ENCODE data around the gene ZMYND19.

The ZMYND19 gene

DNA sequence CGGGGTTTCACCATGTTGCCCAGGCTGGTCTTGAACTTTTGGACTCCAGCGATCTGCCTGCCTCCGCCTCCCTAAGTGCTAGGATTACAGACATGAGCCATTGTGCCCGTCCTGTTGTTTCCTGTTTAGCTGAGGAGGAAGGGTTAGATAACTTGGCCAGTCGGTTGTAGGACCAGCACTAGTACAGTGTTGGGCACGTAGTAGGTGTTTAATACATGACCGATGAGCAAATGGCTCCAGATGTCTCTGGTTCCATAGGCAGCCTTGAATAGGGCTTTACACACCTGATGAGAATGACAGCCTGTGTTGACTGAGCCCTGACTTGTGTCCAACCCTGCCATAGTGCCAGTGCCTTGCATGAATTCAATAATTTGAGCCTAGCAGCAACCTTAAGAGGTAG is 30.3 kb upstream of the ZMYND19 start:
- ChIA-PET POLR2A (no interaction called here), CTCF (interaction anchor here (0.8 to 1.9 kb wide), 7 partner anchors 9 to 169 kb away, joined by 3 to 7 read pairs (median 3); no protein-coding TSS in a partner anchor)
- no peak for TF ChIP-seq CTCF (IDR thresholded peaks at IDR 0.05; ENCODE audit: insufficient read depth, low read length, missing control alignments)
- DNase-seq (ENCODE audit: low read depth, low spot score), result no peak
- peak overlapping the region; percentile 78; the same call in 1 of the 2 replicates for H3K4me3 ChIP-seq (ENCODE audit: low read depth, low read length)

DNA sequence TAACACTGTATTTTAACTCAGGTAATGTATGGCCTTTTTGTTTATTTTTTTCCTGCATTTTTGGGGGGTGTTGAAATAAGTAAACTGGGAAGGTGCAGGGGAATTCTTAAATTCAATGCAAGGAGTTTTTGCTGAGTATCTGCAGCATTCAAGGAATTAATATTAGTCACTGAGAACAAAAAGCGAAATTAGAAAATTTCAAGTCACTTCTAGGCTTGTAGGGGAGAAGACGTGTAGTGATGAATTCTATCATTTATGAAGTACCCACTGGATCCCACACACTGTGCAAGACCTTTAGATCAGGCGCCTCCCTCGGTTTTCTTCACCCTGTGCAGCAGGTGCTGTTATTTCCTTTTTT is 29.7 kb upstream of the ZMYND19 start:
- H3K4me3 ChIP-seq (ENCODE audit: low read depth, low read length), result peak overlapping the region; percentile 78
- TF ChIP-seq CTCF (IDR thresholded peaks at IDR 0.05; ENCODE audit: insufficient read depth, low read length, missing control alignments), result no peak
- CTCF ChIA-PET, result interaction anchor here (0.8 to 1.3 kb wide), 5 partner anchors 10 to 71 kb away, joined by 3 to 7 read pairs (median 4); no protein-coding TSS in a partner anchor

GRCh38 chr9:137619240-137620047 is 29.1 kb upstream of the ZMYND19 start:
- H3K4me3 ChIP-seq (ENCODE audit: low read depth, low read length), result peak overlapping the region; percentile 78
- TF ChIP-seq CTCF (IDR thresholded peaks at IDR 0.05; ENCODE audit: insufficient read depth, low read length, missing control alignments), result no peak
- CTCF ChIA-PET, result interaction anchor here (0.8 to 1.2 kb wide), 6 partner anchors 17 to 71 kb away, joined by 3 to 4 read pairs (median 3); no protein-coding TSS in a partner anchor
- DNase-seq (ENCODE audit: low read depth, low spot score), result no peak
- POLR2A ChIA-PET, result interaction anchor here (1.1 to 1.6 kb wide), 3 partner anchors 14 to 67 kb away, joined by 3 to 7 read pairs (median 4); partner anchors contain the start of gene ARRDC1

More for the DNA sequence above, 29.7 kb upstream of the ZMYND19 start:
- DNase-seq (ENCODE audit: low read depth, low spot score), result no peak
- POLR2A ChIA-PET, result no interaction called here

- ChIA-PET CTCF (interaction anchor here (0.9 to 1.2 kb wide), 4 partner anchors 42 to 72 kb away, joined by 3 to 4 read pairs (median 3); no protein-coding TSS in a partner anchor), POLR2A (interaction anchor here (0.6 to 1.6 kb wide), 4 partner anchors 8 to 66 kb away, joined by 3 to 7 read pairs (median 4); partner anchors contain the start of gene ARRDC1)
- no peak for TF ChIP-seq CTCF (IDR thresholded peaks at IDR 0.05; ENCODE audit: insufficient read depth, low read length, missing control alignments)
- H3K4me3 ChIP-seq (ENCODE audit: low read depth, low read length), result peak within 1 kb of the TSS; percentile 93
- no peak for DNase-seq (ENCODE audit: low read depth, low spot score)
These were observed 28.1 kb upstream of the ZMYND19 start, which contains the start of gene EHMT1 for GRCh38 chr9:137618105-137619067. TSS of gene EHMT1 (plus strand) at chr9:137619005. CDS start at chr9:137619029, 24 bp downstream.

GRCh38 chr9:137615387-137615871 is 25.1 kb upstream of the ZMYND19 start:
- POLR2A ChIA-PET, result no interaction called here
- H3K4me3 ChIP-seq (ENCODE audit: low read depth, low read length), result no peak overlapping the region
- DNase-seq (ENCODE audit: low read depth, low spot score), result no peak
- TF ChIP-seq CTCF (IDR thresholded peaks at IDR 0.05; ENCODE audit: insufficient read depth, low read length, missing control alignments), result no peak
- CTCF ChIA-PET, result no interaction called here
